IPS DF 6.9 (cell line): ENCODE measurements around the gene DLGAP1.

Source experiments
- DNase-seq: peaks from one replicate; pipeline ENCODE4 v3.0.0-alpha.2; 2013; ENCODE audit warnings: low read depth, low spot score
- H3K27ac ChIP-seq: one replicate; pipeline ENCODE4 v1.5.1; 2013; ENCODE audit warnings: low read length, control low read depth
- H3K27me3 ChIP-seq: 2 replicates; pipeline ENCODE4 v1.6.1; 2013; ENCODE audit warnings: mild to moderate bottlenecking, low read length; ENCODE audit not compliant: control insufficient read depth, insufficient read depth
- H3K36me3 ChIP-seq: 2 replicates; pipeline ENCODE4 v1.6.1; 2013; ENCODE audit warnings: low read length; ENCODE audit not compliant: control insufficient read depth, insufficient read depth
- H3K4me1 ChIP-seq: 2 replicates; pipeline ENCODE4 v1.6.1; 2013; ENCODE audit warnings: low read length; ENCODE audit not compliant: control insufficient read depth, insufficient read depth
- H3K4me3 ChIP-seq: 2 replicates; pipeline ENCODE4 v1.5.1; 2013; ENCODE audit warnings: mild to moderate bottlenecking, low read length
- H3K9me3 ChIP-seq: 2 replicates; pipeline ENCODE4 v1.6.1; 2013; ENCODE audit warnings: low read length, inconsistent platforms; ENCODE audit not compliant: control insufficient read depth, insufficient read depth
- WGBS: extraction: QIAGEN DNeasy Blood & Tissue Kit; methylation state at CpG from one replicate; pipeline ENCODE4 v1.1.7; 2013; ENCODE audit warnings: mixed read lengths, missing lambda C conversion rate; ENCODE audit not compliant: insufficient read length, insufficient coverage; 5-methylcytosine and 5-hydroxymethylcytosine counted together

The DLGAP1 gene

GRCh38 chr18:4017480-4017879, 437.6 kb downstream of the DLGAP1 start:
- DNase-seq: no peak
- Histone ChIP-seq H3K27me3 (no peaks in the 10 kb centered on the region), H3K9me3 (no peaks in the 10 kb centered on the region)

GRCh38 chr18:4016391-4017049, 438.6 kb downstream of the DLGAP1 start:
- H3K4me1 ChIP-seq: peaks cover 3% of the 10 kb centered on the region; the same call in 1 of the 2 replicates
- H3K36me3 ChIP-seq: 0 out of 2 replicates have a peak, but pooled peaks cover 2% of the 10 kb centered on the region
- DNase-seq: no peak
- no CpG with 5 or more reads among the region's 4 CpGs for WGBS
- H3K9me3 ChIP-seq: no peaks in the 10 kb centered on the region
- no peak overlapping the region for H3K4me3 ChIP-seq
- no peaks in the 10 kb centered on the region for H3K27me3 ChIP-seq
- no peak overlapping the region for H3K27ac ChIP-seq

More at GRCh38 chr18:4017480-4017879, 437.6 kb downstream of the DLGAP1 start:
- WGBS: no CpG with 5 or more reads among the region's 3 CpGs
- Histone ChIP-seq H3K36me3 (no peaks in the 10 kb centered on the region), H3K27ac (no peak overlapping the region), H3K4me1 (peaks cover 3% of the 10 kb centered on the region; the same call in 1 of the 2 replicates), H3K4me3 (no peak overlapping the region)

GRCh38 chr18:4007846-4008245, 447.3 kb downstream of the DLGAP1 start:
- Histone ChIP-seq H3K27me3 (no peaks in the 10 kb centered on the region), H3K27ac (no peak overlapping the region), H3K9me3 (no peaks in the 10 kb centered on the region), H3K36me3 (0 out of 2 replicates have a peak, but pooled peaks cover 2% of the 10 kb centered on the region), H3K4me3 (no peak overlapping the region), H3K4me1 (no peaks in the 10 kb centered on the region)
- no peak for DNase-seq

GRCh38 chr18:4004183-4004829, 450.8 kb downstream of the DLGAP1 start:
- Histone ChIP-seq H3K27ac (no peak overlapping the region), H3K9me3 (no peaks in the 10 kb centered on the region), H3K4me1 (no peaks in the 10 kb centered on the region), H3K27me3 (no peaks in the 10 kb centered on the region), H3K4me3 (no peak overlapping the region), H3K36me3 (no peaks in the 10 kb centered on the region)
- no CpG with 5 or more reads among the region's 8 CpGs for WGBS
- DNase-seq: no peak

- 0 out of 2 replicates have a peak, but pooled peaks cover 1% of the 10 kb centered on the region for H3K4me1 ChIP-seq
- H3K4me3 ChIP-seq: no peak overlapping the region
- H3K27ac ChIP-seq: no peak overlapping the region
- no peaks in the 10 kb centered on the region for H3K27me3 ChIP-seq
- no peaks in the 10 kb centered on the region for H3K9me3 ChIP-seq
- H3K36me3 ChIP-seq: no peaks in the 10 kb centered on the region
- DNase-seq: no peak
- no CpG with 5 or more reads among the region's 4 CpGs for WGBS
Observed at GRCh38 chr18:3998698-3999333, 456.3 kb downstream of the DLGAP1 start.

GRCh38 chr18:3995476-3996102, 459.5 kb downstream of the DLGAP1 start:
- Histone ChIP-seq H3K9me3 (no peaks in the 10 kb centered on the region), H3K36me3 (no peaks in the 10 kb centered on the region), H3K4me3 (no peak overlapping the region), H3K4me1 (0 out of 2 replicates have a peak, but pooled peaks cover 1% of the 10 kb centered on the region), H3K27ac (no peak overlapping the region), H3K27me3 (no peaks in the 10 kb centered on the region)
- peak; percentile 58 for DNase-seq
- no CpG with 5 or more reads among the region's 8 CpGs for WGBS

- DNase-seq: no peak
- Histone ChIP-seq H3K9me3 (no peaks in the 10 kb centered on the region), H3K4me3 (no peak overlapping the region), H3K27ac (no peak overlapping the region), H3K36me3 (no peaks in the 10 kb centered on the region), H3K4me1 (0 out of 2 replicates have a peak, but pooled peaks cover 1% of the 10 kb centered on the region), H3K27me3 (no peaks in the 10 kb centered on the region)
- WGBS: no CpG with 5 or more reads among the region's 9 CpGs
Observed at GRCh38 chr18:3993941-3994687, 461.0 kb downstream of the DLGAP1 start.

GRCh38 chr18:3985664-3986063, 469.4 kb downstream of the DLGAP1 start:
- Histone ChIP-seq H3K4me1 (no peaks in the 10 kb centered on the region; the same call in 1 of the 2 replicates), H3K9me3 (no peaks in the 10 kb centered on the region), H3K4me3 (no peak overlapping the region), H3K36me3 (no peaks in the 10 kb centered on the region), H3K27me3 (no peaks in the 10 kb centered on the region), H3K27ac (no peak overlapping the region)
- DNase-seq: no peak
- WGBS: no CpG with 5 or more reads among the region's 2 CpGs

GRCh38 chr18:3985020-3985419, 470.1 kb downstream of the DLGAP1 start:
- H3K27ac ChIP-seq: no peak overlapping the region
- no peaks in the 10 kb centered on the region for H3K27me3 ChIP-seq
- no peak overlapping the region for H3K4me3 ChIP-seq
- no peaks in the 10 kb centered on the region for H3K36me3 ChIP-seq
- DNase-seq: no peak
- no peaks in the 10 kb centered on the region; the same call in 1 of the 2 replicates for H3K4me1 ChIP-seq
- H3K9me3 ChIP-seq: no peaks in the 10 kb centered on the region
